ENCODE data around the gene TMEM231.
"Not testable (repeated sequence)": the region's sequence is repeated elsewhere in the genome, so short reads cannot be mapped to it uniquely, and the experiment has no call there.

The TMEM231 gene

GRCh38 chr16:75501359-75501758, 54.7 kb downstream of the TMEM231 start:
- Mint-ChIP-seq H3K9me3 (no peaks in the 10 kb centered on the region), H3K27ac (no peak overlapping the region), H3K4me1 (ENCODE audit: low read depth) (no peaks in the 10 kb centered on the region), H3K36me3 (ENCODE audit: low read depth) (no peaks in the 10 kb centered on the region), H3K4me3 (no peak overlapping the region), H3K27me3 (ENCODE audit: low read depth) (peaks cover 5% of the 10 kb centered on the region)
- DNase-seq (ENCODE audit: low spot score) = no peak

- not testable (repeated sequence) for H3K4me3 Mint-ChIP-seq; DNase-seq (ENCODE audit: low spot score); H3K36me3 Mint-ChIP-seq (ENCODE audit: low read depth); H3K9me3 Mint-ChIP-seq; H3K27ac Mint-ChIP-seq; H3K4me1 Mint-ChIP-seq (ENCODE audit: low read depth)
- H3K27me3 Mint-ChIP-seq (ENCODE audit: low read depth) = peaks cover 12% of the 10 kb centered on the region
Observed at GRCh38 chr16:75498605-75499322, 57.3 kb downstream of the TMEM231 start.

- no peak overlapping the region for H3K4me3 Mint-ChIP-seq
- H3K36me3 Mint-ChIP-seq (ENCODE audit: low read depth) = no peaks in the 10 kb centered on the region
- no peak overlapping the region for H3K27ac Mint-ChIP-seq
- H3K4me1 Mint-ChIP-seq (ENCODE audit: low read depth) = peaks cover 2% of the 10 kb centered on the region
- peaks cover 17% of the 10 kb centered on the region for H3K27me3 Mint-ChIP-seq (ENCODE audit: low read depth)
- no peak for DNase-seq (ENCODE audit: low spot score)
- H3K9me3 Mint-ChIP-seq = no peaks in the 10 kb centered on the region
Observed at GRCh38 chr16:75497558-75497957, 58.5 kb downstream of the TMEM231 start.

DNA sequence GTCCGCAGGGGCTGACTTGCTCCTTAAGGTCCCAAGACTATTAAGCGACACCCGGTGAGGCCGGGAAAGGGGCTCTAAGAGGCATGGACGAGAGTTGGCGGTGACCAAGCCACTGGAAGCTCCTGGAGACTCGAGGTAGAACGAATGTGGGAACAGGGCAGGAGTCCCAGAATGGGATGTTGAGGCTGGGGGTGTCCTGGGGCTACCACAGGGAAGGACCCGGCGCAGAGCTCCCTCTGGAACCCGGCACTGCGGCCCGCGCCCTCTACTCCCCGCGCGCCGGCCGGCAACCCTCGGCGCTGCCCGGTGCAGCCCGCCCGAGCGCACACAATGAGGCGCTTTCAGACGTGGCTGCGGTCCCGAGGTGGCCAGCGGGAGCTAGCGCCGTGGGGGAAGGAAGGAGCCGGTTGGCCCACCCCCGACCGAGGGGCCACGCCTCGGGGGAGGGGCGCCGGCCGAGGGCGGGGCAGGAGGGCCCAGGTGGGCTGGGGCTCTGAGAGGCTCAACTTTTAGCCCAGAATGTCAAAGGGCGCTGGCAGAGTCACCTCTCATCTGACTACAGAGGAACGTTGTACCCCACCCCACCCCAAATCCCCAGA, 60.9 kb downstream of the TMEM231 start, which contains the start of gene CHST6:
CHST6 (minus strand) TSS at position 366 of the 599 bp plus-strand sequence. CDS start 15,613 bp downstream, outside the sequence.
- Mint-ChIP-seq H3K27ac (no peak within 1 kb of the TSS), H3K4me1 (ENCODE audit: low read depth) (peaks cover 2% of the 10 kb centered on the region), H3K9me3 (no peaks in the 10 kb centered on the region), H3K4me3 (peak within 1 kb of the TSS; percentile 57), H3K36me3 (ENCODE audit: low read depth) (no peaks in the 10 kb centered on the region), H3K27me3 (ENCODE audit: low read depth) (peaks cover 17% of the 10 kb centered on the region)
- DNase-seq (ENCODE audit: low spot score) = peak; percentile 16

DNA sequence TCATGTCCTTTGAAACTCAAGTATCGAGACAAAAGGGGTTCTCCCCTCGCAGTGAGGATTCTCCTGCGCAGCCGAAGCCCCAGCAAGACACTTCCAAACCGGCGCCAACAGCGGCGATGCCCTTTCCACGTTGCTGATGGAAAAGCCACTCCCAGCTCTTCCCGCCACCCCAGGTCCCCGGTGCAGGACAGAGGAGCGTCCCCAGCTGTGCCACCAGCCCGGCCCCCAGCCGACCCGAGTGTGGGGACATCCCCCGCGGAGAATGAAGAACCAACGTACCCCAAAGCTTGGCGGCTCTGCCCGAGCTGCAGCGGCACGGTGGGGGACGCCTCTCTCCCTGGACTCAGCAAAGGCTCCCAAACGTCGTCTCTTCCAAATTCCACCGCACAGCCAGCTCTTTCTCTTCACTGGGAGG, 61.4 kb downstream of the TMEM231 start:
- peaks cover 15% of the 10 kb centered on the region for H3K27me3 Mint-ChIP-seq (ENCODE audit: low read depth)
- H3K36me3 Mint-ChIP-seq (ENCODE audit: low read depth) = no peaks in the 10 kb centered on the region
- H3K27ac Mint-ChIP-seq = no peak overlapping the region
- peak overlapping the region; percentile 57 for H3K4me3 Mint-ChIP-seq
- no peak for DNase-seq (ENCODE audit: low spot score)
- H3K9me3 Mint-ChIP-seq = no peaks in the 10 kb centered on the region
- peaks cover 2% of the 10 kb centered on the region for H3K4me1 Mint-ChIP-seq (ENCODE audit: low read depth)

- H3K27me3 Mint-ChIP-seq (ENCODE audit: low read depth) = peaks cover 14% of the 10 kb centered on the region
- H3K9me3 Mint-ChIP-seq = no peaks in the 10 kb centered on the region
- peaks cover 2% of the 10 kb centered on the region for H3K4me1 Mint-ChIP-seq (ENCODE audit: low read depth)
- no peak for DNase-seq (ENCODE audit: low spot score)
- H3K4me3 Mint-ChIP-seq = no peak overlapping the region
- no peaks in the 10 kb centered on the region for H3K36me3 Mint-ChIP-seq (ENCODE audit: low read depth)
- H3K27ac Mint-ChIP-seq = no peak overlapping the region
Observed at GRCh38 chr16:75494184-75494583, 61.9 kb downstream of the TMEM231 start.

DNA sequence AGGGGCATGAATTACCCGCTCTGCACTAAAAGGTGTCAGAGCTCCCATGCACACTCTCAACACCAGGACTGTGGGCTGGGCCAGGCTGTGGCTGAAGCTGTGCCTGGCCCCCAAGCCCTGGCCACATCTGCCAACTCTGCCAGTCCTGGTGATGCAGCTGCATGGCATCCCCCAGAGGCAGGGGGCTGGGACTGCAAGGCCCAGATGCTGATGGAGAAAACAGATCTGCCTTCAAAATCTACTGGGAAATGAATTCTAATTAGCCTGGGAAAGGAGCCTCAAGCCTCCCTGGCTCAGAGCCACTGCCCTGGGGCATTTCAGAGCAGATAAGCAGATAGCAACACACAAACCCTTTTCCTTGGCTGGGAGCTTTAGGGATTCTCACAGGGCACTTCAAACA, 64.2 kb downstream of the TMEM231 start:
- H3K27me3 Mint-ChIP-seq (ENCODE audit: low read depth) = peaks cover 19% of the 10 kb centered on the region
- no peak for DNase-seq (ENCODE audit: low spot score)
- no peaks in the 10 kb centered on the region for H3K36me3 Mint-ChIP-seq (ENCODE audit: low read depth)
- no peak overlapping the region for H3K4me3 Mint-ChIP-seq
- no peak overlapping the region for H3K27ac Mint-ChIP-seq
- no peaks in the 10 kb centered on the region for H3K9me3 Mint-ChIP-seq
- H3K4me1 Mint-ChIP-seq (ENCODE audit: low read depth) = peaks cover 2% of the 10 kb centered on the region

DNA sequence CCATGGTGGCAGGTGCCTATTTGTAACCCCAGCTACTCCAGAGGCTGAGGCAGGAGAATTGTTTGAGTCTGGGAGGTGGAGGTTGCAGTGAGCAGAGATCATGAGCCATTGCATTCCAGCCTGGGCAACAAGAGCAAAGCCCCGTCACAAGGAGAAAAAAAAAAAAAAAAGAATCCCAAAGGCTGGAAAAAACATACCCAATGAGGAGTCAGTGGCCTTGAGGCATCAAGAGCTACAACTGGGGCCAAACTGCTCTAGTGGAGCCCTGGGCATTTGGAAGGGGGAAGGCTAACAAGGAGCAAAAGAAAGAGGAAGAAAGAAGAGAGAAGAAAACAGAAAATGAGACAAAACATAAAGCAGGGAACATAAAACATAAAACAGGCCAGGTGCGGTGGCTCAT, 67.7 kb downstream of the TMEM231 start:
- Mint-ChIP-seq H3K27me3 (ENCODE audit: low read depth) (peaks cover 7% of the 10 kb centered on the region), H3K9me3 (no peaks in the 10 kb centered on the region), H3K4me3 (no peak overlapping the region), H3K4me1 (ENCODE audit: low read depth) (no peaks in the 10 kb centered on the region), H3K36me3 (ENCODE audit: low read depth) (no peaks in the 10 kb centered on the region), H3K27ac (no peak overlapping the region)
- DNase-seq (ENCODE audit: low spot score) = no peak
